Germinal center (tissue), 1 donor: ENCODE results near the gene PBXIP1.
A peak's percentile ranks its signal among the peaks of the same experiment; 100 is the strongest.

Experiments
- DNase-seq: peaks from one replicate; pipeline ENCODE4 v3.0.0; 2012; ENCODE audit warnings: mixed read lengths, low spot score

PBXIP1 gene

GRCh38 chr1:154957091-154957657, 1.3 kb upstream of the PBXIP1 start:
- DNase-seq = no peak

GRCh38 chr1:154956544-154956941, 644 bp upstream of the PBXIP1 start:
- no peak for DNase-seq

GRCh38 chr1:154955039-154955717, 721 bp downstream of the PBXIP1 start:
- peak; percentile 85 for DNase-seq

DNA sequence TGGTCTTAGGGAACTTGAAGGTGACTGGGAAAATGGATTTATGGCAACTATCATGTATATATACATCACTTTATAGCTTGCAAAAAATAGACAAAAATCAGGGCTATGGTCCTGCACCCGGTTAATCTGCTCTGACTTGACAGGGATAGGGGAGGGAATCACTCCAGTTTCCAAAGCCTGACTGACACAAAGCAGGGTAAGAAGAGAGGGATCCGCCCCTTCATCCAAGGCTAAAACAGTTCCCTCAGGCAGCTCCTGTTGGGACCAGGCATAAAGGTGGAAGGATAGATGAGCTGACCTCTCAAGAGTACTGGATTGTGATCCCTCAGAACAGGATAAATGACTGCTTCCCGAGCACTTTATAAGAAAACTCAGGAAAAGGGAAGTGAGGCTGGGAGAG, 1.4 kb downstream of the PBXIP1 start:
- DNase-seq = no peak

DNA sequence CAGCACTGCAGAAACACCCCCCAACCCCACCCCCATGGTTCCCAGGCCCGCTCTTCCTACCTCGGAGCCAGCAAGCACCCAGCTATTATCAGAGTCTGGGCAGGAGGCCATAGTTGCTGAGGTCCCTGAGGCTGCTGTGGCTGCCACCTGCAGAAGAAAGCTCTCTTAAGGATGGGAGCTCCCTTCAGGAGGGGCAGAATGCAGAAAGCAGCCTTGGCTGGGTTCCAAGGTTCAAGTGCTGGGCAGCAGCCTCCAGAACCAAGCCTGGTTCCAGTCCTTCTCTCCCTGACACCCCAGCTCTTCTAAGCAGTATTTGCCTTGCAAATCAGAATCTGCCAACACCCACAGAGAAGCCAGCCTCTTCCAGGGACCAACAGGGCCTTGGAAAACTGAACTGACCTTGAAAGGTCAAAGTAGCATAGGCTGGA, 2.3 kb downstream of the PBXIP1 start:
- no peak for DNase-seq

DNA sequence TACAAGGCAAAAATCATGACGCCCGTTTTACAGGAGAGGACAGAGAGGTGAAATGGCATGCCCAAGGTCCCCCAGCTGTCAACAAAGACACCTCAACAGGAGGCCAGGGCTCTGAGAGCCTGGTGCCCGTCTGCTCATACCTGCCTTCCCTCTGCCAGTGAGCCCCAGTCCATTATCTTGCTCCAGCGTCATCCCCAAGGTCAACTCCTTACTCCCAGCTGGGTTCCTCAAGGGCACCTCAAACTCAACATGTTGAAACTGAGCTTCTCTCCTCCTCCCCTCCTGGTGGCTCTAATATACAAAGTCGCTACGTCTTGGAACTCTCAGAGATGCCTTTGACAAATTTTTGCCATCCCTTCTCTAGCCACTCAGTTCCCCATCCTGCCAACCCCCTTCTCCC, 3.2 kb downstream of the PBXIP1 start:
- DNase-seq = no peak

GRCh38 chr1:154951901-154952657, 3.8 kb downstream of the PBXIP1 start:
- DNase-seq = peak; percentile 71

DNA sequence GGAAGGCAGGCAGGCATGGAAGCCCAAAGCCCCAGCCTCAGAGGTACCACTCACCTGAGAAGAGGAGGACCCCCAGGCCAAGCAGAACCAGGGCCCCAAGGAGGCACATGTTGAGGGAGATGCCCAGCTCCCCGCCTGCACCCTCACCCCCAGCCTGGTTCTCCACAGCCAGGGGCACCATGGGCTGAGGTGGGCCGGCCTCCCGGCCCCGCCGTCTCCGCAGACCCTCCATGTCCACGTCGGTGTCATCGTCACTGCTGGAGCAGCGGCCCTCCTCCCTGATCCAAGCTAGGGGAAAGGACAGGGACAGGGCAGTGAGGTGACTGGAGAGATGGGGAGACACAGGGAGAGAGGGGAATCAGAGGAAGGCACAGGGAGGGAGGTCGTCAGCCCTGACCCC, 7.8 kb downstream of the PBXIP1 start:
- DNase-seq = no peak

- DNase-seq = no peak
These were observed 9.7 kb downstream of the PBXIP1 start for GRCh38 chr1:154945962-154946850.

- no peak for DNase-seq
These were observed 10.5 kb downstream of the PBXIP1 start for GRCh38 chr1:154945160-154945961.

DNA sequence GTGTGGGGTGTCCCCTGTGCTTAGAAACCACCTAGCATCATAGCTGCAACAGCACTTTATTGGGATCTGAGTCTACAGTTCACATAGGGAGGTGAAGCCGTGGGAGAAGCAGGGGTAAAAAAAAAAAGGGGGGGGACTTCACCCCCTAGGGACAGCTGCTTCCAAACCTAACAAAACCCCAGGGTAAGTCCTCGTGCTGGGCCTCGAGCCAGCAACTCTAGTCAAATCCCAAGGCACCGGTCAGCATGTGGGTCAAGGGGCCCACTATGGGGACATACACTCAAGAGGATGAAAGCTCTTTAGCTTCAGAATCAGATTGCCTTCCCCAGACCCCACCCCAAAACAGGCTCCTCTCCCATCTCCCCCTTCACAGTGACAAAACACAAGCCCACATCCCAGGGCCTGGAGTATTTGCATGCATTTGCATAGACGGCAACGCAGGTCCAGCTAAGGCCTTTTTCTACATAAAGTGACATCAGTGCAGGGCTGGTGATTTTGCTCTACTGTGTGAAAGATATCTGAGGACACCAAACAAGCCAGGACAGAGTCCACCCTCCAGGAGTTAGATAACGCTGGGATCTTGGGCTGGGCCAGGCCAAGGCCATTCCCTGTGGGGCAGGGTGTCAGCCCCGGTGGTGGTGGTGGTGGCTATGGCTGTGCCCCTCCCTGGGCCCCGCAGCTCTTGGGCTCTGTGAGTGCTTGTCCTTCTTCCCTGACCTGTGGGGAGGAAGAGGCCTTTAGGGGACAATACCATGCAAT, 11.3 kb downstream of the PBXIP1 start:
- no peak for DNase-seq

- peak; percentile 56 for DNase-seq
These were observed 12.1 kb downstream of the PBXIP1 start for GRCh38 chr1:154943649-154944400.

DNA sequence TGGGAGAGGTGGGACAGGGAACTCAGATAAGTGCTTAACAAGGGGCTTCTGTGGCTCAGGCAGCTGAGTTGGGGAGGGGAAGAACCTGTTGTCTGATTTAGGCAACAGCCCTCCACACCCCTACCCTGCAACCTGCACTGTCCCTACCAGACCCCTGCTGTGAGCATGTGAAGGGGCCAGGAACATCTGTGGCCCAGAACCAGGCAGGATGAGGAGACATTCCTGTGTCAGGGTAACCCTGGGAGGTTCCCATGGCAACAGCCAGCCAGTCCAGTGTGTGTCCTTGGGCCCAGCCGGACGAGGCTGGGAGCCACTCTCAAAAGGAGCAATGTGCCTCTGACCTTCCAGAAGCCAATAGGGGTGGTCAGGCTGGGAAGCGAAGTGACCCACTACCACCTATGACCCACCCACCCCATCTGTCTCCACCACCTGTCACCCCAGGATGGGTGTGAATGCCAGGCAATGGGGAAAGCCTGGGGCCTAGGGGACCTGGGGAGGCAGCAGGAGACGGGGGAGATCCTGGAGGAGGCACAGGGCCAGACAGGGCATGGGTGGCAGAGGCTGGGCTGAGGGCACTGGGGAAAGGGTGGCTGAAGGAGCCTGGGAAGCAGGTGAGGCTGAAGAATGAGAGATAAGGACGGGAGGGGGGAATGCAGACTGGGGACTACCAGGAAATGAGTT, 14.4 kb downstream of the PBXIP1 start:
- DNase-seq = no peak

DNA sequence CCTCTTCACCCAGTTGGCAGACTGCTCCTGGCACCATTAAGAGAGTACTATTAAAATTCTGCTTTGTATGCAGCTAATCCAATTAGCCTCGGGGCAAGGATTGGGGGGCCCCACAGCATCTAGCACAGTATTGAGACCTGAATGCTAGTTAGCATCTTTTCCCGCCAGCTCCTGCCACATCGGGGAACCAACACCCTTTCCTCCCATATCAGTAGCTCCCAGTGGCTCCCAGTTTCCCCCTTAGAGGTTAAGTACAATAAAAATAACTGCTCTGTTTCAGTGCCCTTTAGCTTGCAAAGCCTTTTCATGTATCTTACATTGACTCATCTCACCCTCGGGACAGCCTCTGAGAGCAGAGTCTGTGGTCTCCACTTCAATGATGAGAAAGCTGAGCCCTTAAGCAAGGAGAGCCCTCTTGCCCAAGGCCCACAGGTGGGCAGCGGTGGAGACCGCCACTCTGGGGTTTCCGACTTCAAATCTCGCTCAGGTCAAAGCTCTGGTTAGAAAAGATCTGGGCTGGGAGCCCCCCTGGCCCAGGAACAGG, 15.2 kb downstream of the PBXIP1 start:
- no peak for DNase-seq

DNA sequence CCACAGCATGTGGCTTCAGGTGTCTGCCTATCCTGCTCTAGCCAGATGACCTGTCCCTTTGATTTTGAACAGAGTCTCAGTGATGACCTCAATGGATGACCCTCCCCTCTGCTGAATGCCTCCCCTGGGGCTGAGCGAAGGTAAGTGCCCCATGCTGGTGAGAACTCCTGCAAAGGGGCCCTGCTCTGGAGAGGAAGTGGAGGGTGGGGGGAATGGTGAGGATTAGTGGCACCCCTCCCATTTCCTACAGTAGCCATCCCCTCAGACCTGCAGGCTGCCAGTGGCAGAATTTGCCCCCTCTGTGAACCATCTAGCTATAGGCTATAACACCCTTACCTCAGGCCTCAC, 15.7 kb downstream of the PBXIP1 start:
- no peak for DNase-seq

DNA sequence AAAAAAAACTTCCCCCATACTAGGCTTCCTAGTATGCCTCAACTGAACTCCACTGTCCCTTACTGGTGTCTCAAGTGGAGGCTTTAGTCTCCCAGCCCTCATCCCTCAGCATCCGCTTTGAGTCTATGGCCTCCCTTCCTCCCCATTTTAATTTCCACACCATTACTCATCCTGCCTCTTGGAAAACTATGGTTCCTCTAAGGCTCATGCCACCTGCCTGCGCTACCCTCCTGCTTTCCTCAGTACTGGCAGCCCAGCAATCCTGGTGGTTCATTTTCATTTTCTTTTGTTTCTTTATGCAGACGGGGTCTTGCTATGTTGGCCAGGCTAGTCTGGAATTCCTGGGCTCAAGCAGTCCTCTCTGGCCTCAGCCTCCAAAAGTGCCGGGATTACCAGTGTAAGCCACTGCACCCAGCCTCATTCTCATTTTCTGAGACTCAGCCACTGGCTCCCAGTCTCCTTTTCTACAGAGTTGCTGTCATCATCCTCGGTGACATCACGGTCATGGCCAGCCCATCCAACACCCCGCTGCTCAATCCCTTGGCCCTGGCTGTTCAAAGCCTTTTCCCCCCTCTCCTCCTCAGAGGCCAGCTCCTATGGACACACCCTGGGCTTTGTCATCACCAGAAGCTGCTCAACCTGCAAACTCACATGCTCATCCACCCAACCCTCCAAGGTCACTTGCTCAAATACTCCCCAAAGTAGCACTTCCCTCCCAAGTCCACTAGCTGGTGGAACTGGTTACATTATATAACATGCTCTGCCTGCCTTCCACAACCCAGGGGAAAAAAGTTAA, 17.1 kb downstream of the PBXIP1 start:
- no peak for DNase-seq

GRCh38 chr1:154937988-154938386, 17.9 kb downstream of the PBXIP1 start:
- no peak for DNase-seq
